Measurements from ENCODE around the gene ECD.

DNA sequence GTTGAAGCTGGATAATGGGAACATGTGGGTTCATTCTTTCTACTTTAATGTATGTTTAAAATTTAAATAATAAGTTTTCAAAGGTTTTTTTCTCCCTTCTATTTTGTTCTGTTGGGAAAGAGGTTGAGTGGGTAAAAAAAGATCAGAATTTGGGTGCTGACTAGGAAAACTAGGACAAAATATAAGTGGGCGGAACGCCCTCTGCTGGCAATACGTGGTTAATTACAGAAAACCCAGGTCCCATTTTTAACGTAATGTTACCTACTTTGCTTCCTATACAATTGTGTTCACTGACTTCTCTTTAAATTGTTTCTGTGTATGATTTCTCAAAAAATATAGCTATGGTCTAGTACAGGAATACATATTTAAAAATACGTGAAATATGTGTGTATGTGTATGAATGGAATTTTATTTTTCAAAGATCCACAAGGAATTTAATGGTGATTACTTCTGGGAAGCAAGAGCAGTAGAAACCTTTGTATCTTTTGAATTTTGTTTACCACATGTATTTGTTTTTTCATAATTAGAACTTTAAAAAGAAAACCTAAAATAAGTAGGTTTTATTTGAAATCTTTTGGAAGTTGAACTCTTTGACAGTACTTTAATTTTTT lies 8.7 kb downstream of the ECD start:
- TF ChIP-seq POLR2AphosphoS5 (IDR thresholded peaks at IDR 0.05; ENCODE audit: low read depth, low read length) (no peak), POLR2A (IDR thresholded peaks at IDR 0.05; ENCODE audit: low read depth, low read length) (no peak), TAF1 (IDR thresholded peaks at IDR 0.05; ENCODE audit: borderline replicate concordance, low read depth, low read length) (no peak)

All from GM12892 (cell line).